HCT116 (cell line): ENCODE results near the gene SCN4A.

Experiments used
- ATF3 ChIP-seq: IDR thresholded peaks from 2 replicates; pipeline ENCODE4 v1.6.1; 2012
- CTCF ChIP-seq, 3 experiments: fragments of 200-600 bp in 1 of 3; sonication (generic) in 1 of 3; IDR thresholded peaks in 2 of 3; conservative IDR thresholded peaks in 1 of 3; 2 replicates each; pipeline ENCODE4 v1.5.1; 2012 to 2017; ENCODE audit warnings: low read depth in 2 of 3, low read length in 2 of 3, antibody characterized with exemption in 1 of 3, borderline replicate concordance in 1 of 3, control low read depth in 1 of 3, mild to moderate bottlenecking in 1 of 3, mixed read lengths in 1 of 3, mixed run types in 1 of 3, moderate library complexity in 1 of 3; ENCODE audit not compliant: insufficient read depth in 1 of 3
- EGR1 ChIP-seq: IDR thresholded peaks from 2 replicates; pipeline ENCODE4 v1.6.1; 2012; ENCODE audit warnings: low read depth
- ELF1 ChIP-seq: IDR thresholded peaks from 2 replicates; pipeline ENCODE4 v1.6.1; 2012; ENCODE audit warnings: low read depth, borderline replicate concordance
- EZH2 ChIP-seq: fragments of 200-600 bp; sonication (generic); IDR thresholded peaks from 2 replicates; pipeline ENCODE4 v1.6.1; 2017; ENCODE audit warnings: antibody characterized with exemption, mixed run types
- FOSL1 ChIP-seq: IDR thresholded peaks from 2 replicates; pipeline ENCODE4 v1.6.1; 2012; ENCODE audit warnings: low read depth
- POLR2A ChIP-seq: IDR thresholded peaks from 2 replicates; pipeline ENCODE4 v1.7.0; 2011; ENCODE audit warnings: borderline replicate concordance; ENCODE audit not compliant: insufficient read depth, insufficient read length; ENCODE audit errors: extremely low read depth
- POLR2AphosphoS5 ChIP-seq: IDR thresholded peaks from 2 replicates; pipeline ENCODE4 v1.6.1; 2011; ENCODE audit warnings: mild to moderate bottlenecking, low read depth, low read length, moderate library complexity
- RAD21 ChIP-seq: IDR thresholded peaks from 2 replicates; pipeline ENCODE4 v1.6.1; 2012; ENCODE audit warnings: low read depth, mild to moderate bottlenecking
- SIN3A ChIP-seq: IDR thresholded peaks from 2 replicates; pipeline ENCODE4 v1.6.1; 2012; ENCODE audit warnings: low read depth
- TCF7L2 ChIP-seq: IDR thresholded peaks from 2 replicates; pipeline ENCODE4 v1.7.0; 2011; ENCODE audit warnings: borderline replicate concordance, inconsistent platforms; ENCODE audit not compliant: insufficient read depth, insufficient read length; ENCODE audit errors: extremely low read depth
- YY1 ChIP-seq: IDR thresholded peaks from 2 replicates; pipeline ENCODE4 v1.6.1; 2011; ENCODE audit warnings: low read length, low read depth, moderate library complexity, mild to moderate bottlenecking; ENCODE audit not compliant: insufficient replicate concordance; ENCODE audit errors: extremely low read depth
- ZFX ChIP-seq: fragments of 450-650 bp; IDR thresholded peaks from 2 replicates; pipeline ENCODE4 v1.6.1; 2017
- ZNF274 ChIP-seq: fragments of 200-500 bp; sonication (Bioruptor generic); IDR thresholded peaks from 2 replicates; pipeline ENCODE4 v1.6.1; 2014; ENCODE audit warnings: mild to moderate bottlenecking, low read depth, low read length, inconsistent platforms

- TF ChIP-seq YY1 (no peak), RAD21 (no peak), POLR2AphosphoS5 (no peak), CTCF (IDR thresholded peaks at IDR 0.05 in 2 of 3, conservative IDR thresholded peaks at IDR 0.05 in 1 of 3; ENCODE audit: borderline replicate concordance in 1 of 3, insufficient read depth in 1 of 3, low read depth in 2 of 3, low read length in 2 of 3) (no peak), ELF1 (no peak), ZFX (no peak), EZH2 (no peak), POLR2A (no peak), EGR1 (no peak), ATF3 (no peak), FOSL1 (no peak), SIN3A (no peak), ZNF274 (no peak), TCF7L2 (no peak)
Measured at GRCh38 chr17:63928172-63928666, 44.5 kb downstream of the SCN4A start.
